Panc1 (cell line): Measurements from ENCODE around the gene PSG7.

ENCODE experiments used
- POLR2AphosphoS5 ChIP-seq: IDR thresholded peaks from 2 replicates; pipeline ENCODE4 v1.6.1; 2012; ENCODE audit warnings: mild to moderate bottlenecking, low read depth, low read length, moderate library complexity
- REST ChIP-seq, 2 experiments: IDR thresholded peaks; 2 replicates each; pipeline ENCODE4 v1.6.1; 2011 to 2012; ENCODE audit warnings: low read depth in 2 of 2, control low read depth in 1 of 2, low read length in 1 of 2, mild to moderate bottlenecking in 1 of 2, moderate library complexity in 1 of 2; ENCODE audit not compliant: insufficient read depth in 1 of 2
- SIN3A ChIP-seq: IDR thresholded peaks from 2 replicates; pipeline ENCODE4 v1.6.1; 2012; ENCODE audit warnings: low read depth, mild to moderate bottlenecking, low read length, moderate library complexity, borderline replicate concordance; ENCODE audit not compliant: insufficient read depth
- TF ChIP-seq, protein P1 (sequence below): fragments of 450-650 bp; IDR thresholded peaks from 2 replicates; pipeline ENCODE4 v1.5.1; 2017; ENCODE audit warnings: mild to moderate bottlenecking

- TF ChIP-seq, protein P1, sequence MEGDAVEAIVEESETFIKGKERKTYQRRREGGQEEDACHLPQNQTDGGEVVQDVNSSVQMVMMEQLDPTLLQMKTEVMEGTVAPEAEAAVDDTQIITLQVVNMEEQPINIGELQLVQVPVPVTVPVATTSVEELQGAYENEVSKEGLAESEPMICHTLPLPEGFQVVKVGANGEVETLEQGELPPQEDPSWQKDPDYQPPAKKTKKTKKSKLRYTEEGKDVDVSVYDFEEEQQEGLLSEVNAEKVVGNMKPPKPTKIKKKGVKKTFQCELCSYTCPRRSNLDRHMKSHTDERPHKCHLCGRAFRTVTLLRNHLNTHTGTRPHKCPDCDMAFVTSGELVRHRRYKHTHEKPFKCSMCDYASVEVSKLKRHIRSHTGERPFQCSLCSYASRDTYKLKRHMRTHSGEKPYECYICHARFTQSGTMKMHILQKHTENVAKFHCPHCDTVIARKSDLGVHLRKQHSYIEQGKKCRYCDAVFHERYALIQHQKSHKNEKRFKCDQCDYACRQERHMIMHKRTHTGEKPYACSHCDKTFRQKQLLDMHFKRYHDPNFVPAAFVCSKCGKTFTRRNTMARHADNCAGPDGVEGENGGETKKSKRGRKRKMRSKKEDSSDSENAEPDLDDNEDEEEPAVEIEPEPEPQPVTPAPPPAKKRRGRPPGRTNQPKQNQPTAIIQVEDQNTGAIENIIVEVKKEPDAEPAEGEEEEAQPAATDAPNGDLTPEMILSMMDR, result no peak
- TF ChIP-seq REST (IDR thresholded peaks at IDR 0.05; ENCODE audit: insufficient read depth in 1 of 2, low read depth in 2 of 2, low read length in 1 of 2), result no peak
- TF ChIP-seq SIN3A, result no peak
- TF ChIP-seq POLR2AphosphoS5, result no peak
Measured at GRCh38 chr19:42961119-42961518, 24.1 kb upstream of the PSG7 start.
